Uterus (tissue), 2 donors: ENCODE data around the gene ZNF547.

Source experiments
- CTCF ChIP-seq, 4 experiments: fragments of 200-600 bp in 2 of 4; fragments of 450-650 bp in 2 of 4; sonication (generic) in 2 of 4; IDR thresholded peaks; one replicate each; pipeline ENCODE4 v1.5.1; 2016 to 2019; ENCODE audit warnings: antibody characterized with exemption in 4 of 4, mild to moderate bottlenecking in 2 of 4, moderate library complexity in 1 of 4
- POLR2A ChIP-seq, 2 donors: fragments of 450-650 bp; IDR thresholded peaks; one replicate each; pipeline ENCODE4 v1.6.1; 2016; ENCODE audit warnings: antibody characterized with exemption in 2 of 2, mild to moderate bottlenecking in 1 of 2, moderate library complexity in 1 of 2

DNA sequence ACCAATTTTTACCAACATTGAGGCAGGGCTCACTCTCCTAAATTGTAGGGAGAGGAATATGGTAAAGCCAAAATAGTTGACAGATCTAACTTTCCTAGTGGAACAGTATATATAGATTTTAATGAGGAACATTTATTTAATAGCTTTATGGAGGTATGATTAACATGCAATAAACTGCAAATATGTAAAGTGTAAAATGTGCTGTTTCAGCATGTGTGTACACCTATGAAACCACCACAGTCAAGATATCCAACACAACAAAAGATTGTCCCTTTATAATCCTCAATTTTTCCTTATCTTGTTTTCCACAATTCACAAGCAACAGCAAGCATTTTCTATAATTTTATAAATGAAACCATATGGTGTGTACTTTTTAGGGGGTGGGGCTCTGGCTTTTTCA is 4.1 kb upstream of the ZNF547 start:
- TF ChIP-seq CTCF (IDR thresholded peaks at IDR 0.05) (no peak), POLR2A (IDR thresholded peaks at IDR 0.05) (no peak)
